Measurements from ENCODE around the gene CPNE1.

CPNE1 gene

DNA sequence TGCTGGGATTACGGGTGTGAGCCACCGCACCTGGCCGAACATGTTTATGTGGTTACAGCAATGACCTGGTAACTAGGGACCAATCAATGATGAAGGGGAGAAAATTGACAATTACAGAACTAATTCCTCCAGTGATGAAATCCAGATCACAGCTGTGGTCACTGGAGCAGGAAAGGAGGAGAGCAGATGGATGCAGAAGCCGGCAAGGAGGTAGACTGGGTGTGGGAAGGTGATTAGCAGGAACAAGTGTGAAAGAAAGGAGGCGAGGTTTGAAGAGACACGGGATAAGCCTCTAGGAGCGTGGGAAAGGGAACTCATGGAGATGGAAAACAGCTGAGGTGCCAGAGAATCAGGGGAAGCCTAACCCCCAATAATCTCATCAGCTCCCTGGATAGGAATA, 66.2 kb downstream of the CPNE1 start:
- peak; percentile 86 for DNase-seq

DNA sequence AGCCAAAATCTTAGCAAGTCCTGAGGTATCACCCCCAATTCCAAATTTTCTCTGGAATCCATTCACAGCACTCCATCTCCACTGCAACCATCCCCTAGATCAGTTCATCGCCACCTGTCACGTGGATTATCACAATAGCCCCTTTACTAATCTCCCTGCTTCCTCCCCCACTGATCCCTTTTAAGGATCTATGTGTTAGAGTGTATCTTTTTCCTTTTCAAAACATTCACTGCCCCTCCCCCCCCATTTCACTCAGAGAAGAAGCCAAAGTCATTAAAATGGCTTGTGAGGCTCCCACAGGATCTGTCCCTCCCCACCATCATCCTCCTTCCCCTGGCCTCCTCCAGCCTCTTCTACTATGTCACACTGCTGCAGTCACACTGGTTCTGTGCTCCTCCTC, 67.5 kb downstream of the CPNE1 start:
- DNase-seq = peak; percentile 96

DNA sequence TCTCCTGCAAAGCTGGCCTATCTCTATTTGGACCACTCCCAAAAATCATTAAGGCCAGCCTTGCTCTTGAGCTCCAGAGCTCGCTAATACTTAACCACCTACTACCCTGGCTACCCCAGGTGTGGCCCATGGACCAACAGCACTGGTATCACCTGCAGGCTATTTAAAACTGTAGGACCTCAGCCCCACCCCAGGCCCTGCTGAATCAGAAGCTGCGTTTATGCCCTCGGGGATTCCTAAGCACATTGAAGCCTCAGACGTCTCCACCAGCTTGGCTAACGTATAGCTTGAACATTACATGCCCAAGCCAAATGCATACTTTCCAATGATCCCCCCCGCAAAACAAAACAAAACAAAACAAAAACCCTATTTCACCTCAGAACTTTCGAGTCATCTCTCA, 68.8 kb downstream of the CPNE1 start:
- no peak for DNase-seq

DNA sequence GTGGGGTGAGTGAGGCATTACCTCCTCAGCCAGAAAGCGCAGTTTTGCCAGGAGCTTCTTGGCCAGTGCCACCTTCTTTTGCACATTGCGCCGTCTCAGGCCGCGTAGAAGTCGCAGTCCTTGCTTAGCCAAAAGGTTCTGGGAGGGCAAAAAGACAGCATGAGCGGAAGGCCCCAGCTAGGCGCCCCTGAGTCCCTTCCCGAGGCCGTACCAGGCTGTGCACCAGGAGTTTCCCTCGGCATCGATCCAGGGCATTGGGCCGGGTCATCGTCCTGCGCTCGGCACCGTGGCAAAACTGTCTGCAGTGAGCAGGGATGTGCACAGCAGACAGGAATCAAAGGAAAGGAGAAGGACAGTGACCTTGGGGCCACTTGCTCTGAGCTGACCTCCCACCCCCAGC, 69.2 kb downstream of the CPNE1 start:
- no peak for DNase-seq

DNA sequence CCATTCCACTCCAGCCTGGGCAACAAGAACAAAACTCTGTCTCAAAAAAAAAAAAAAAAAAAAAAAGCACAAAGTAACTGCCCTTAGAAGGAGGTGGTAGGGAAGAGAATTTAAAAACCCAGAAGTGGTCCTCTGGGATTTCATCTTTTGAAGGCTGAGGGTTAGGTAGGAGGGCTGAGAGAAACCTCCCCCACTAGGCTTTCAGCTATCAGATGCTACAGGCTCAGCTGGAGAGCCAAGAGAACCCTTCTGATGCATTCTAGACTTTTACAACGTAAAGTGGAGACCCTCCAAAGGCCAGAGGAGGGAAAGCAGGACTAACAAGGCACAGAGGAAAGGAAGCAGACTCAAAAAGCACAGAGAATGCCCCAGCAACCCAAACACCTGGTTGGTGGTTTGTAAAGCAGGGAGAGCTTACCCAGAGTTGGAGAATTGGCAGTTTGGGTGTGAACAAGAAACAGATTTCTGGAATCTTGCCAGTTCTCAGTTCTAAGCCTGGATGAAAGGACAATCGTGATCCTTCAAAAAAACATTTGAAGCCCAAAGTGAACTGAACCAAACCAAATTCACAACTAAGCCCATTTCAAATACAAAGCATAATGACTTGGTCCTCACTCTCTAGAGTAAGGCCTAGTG, 72.2 kb downstream of the CPNE1 start:
- peak; percentile 52 for DNase-seq

DNA sequence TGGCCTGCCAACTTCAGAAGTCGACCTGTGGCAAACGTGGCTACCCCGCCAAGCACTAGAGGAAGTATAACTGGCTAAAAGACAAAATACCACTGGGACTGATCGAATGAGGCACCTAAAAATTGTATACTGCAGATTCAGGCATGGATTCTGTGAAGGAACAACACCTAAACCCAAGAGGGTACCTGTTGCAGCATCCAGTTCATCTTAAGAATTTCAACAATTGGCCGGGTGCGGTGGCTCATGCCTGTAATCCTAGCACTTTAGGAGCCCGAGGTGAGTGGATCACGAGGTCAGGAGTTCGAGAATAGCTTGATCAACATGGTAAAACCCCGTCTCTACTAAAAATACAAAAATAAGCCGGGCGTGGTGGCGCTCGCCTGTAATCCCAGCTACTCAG, 76.3 kb downstream of the CPNE1 start:
- no peak for DNase-seq

DNA sequence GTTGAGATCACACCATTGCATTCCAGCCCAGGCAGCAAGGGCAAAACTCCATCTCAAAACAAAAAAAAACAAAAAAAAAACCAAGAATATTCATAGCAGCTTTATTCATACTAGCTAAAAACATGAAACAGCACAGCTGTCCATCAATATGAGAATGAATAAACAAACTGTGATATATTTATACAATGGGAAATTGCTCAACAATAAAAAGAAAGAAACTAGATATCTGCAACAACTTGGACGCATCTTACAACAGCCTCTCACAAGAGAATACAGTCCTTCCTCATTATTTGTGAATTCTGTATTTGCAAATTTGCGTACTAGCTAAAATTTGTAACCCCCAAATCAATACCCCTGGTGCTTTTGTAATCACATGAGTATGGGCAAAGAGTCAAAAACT, 77.3 kb downstream of the CPNE1 start:
- DNase-seq = no peak

DNA sequence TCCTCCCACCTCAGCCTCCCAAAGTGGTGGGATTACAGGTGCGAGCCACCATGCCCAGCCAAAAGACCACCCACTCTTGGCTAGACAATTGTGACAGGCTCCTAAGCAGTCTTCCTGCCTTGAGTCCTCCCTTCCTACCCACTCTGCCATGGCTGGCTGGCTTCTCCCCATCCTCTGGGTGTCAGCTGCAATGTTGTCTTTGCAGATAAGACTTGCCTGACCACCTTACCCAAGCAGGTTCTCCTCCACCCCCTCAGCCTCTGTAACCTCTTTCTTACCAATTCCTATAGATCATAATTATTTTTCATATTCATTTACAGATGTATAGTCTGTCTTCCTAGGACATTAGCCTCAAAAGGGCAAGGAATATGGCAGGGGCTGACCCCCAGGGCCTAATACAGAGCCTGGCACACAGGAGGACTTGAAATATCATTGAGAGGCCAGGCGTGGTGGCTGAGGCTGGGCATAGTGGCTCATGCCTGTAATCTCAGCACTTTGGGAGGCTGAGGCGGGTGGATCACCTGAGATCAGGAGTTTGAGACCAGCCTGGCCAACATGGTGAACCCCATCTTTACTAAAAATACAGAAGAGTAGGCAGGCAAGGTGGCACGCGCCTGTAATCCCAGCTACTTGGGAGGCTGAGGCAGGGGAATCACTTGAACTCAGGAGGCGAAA, 77.8 kb downstream of the CPNE1 start:
- no peak for DNase-seq

DNA sequence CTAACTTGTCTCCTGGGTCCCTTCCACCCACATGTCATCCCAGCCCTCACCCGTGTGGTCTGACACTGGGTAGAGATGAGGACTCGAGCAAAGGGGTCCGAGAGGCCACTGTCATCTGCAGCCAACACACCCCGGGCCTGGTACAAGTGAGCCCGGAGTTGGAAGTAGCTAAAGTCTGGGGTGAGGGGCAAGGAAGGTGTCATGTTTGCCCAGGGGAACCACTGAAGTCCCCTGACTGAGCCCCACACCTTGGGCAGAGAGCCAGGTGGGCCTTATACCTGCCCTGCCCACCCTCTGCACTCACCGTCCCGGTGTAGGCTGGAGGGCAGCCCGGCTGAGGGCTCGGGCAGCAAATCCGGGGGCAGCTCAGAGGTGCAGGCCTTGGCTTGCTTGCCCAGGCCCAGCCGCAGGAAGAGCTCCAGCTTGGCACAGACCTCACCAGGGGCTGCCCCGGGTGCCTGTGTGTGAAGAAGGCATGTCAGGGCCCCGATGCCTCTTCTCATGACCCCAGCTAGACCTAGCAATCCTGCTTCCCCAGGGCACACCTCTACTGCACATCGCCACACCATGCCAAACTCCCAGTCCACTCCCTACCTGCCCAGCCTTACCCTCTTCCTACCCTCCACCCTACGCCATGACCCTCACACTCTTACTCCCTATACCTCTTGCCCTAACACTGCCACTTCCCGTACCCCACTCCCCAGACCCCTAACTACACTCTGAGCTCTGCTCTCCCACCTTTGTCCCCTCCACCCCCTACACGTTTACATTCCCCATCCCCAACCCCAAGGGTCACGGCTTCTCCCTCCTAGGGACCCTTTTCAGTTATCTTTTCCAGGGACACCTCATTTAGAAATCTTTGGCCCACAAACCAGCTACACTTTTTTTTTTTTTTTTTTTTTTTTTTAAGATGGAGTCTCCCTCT, 80.8 kb downstream of the CPNE1 start:
- DNase-seq = no peak

DNA sequence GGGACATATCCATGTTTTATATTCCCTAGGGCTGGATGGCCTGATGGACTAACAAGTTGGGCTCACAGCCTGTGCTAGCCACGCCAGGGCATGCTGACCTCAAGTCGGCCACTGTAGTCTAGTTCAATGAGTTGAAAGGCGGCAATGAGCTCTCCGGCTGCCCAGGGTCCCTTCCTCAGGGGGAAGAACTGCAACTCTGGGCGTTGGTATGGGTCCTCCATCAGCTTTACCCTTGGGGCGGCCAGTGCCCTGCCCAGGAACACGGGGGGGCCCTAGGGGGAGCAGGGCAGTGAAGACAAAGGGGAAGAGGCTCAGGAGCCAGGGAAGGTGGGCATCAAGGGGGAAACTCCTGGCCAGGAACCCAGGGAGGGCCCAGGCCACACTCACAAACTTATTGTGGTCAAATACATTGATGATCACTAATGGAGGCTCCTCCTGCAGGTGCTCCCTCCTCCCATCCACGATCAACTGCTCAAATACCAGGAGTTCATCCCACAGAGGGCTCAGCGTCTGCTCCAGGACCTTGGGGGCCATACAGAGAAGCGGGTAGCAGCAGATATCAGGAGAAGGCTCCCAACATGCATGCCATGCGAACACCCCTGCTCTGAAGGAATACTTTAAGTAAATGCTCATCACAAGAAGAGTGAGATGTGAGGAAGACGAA, 81.8 kb downstream of the CPNE1 start:
- no peak for DNase-seq

DNA sequence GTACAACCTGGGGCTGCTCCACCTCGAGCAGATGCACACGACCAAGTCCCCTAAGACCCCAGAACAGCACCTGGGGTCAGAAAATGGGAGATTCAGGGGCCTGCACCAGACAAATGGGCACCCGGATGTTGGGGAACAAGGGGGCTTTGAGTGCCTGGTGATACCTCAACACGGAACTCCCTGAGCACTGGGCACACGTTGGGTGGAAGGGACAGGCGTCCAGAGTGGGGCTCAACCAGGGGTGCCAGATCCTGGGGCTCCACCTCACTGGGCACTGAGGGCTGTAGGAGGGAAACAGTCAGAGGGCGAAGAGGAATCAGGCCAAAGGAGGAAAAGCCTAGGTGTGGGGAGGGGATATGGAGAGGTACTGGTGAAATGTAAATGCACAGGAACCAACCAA, 82.6 kb downstream of the CPNE1 start:
- DNase-seq = no peak

DNA sequence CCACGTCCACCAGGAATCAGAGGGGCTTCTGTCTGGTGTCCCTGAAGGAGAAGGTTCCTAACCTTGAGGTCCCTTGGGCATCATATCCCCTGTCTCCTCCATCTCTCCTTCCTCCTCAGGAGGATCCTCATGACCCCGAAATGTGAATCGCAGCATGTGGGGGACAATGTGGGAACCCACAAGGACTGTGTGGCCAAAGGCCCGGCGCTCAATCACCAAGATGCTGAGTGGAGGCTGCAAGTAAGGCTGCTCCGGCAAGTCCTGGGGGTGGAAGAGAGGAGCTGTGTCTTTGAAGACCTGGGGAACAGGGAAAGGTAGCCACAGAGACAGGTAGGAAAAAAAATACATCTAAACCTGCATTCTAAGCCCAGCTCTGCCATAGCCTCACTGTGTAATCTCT, 85.5 kb downstream of the CPNE1 start:
- no peak for DNase-seq

DNA sequence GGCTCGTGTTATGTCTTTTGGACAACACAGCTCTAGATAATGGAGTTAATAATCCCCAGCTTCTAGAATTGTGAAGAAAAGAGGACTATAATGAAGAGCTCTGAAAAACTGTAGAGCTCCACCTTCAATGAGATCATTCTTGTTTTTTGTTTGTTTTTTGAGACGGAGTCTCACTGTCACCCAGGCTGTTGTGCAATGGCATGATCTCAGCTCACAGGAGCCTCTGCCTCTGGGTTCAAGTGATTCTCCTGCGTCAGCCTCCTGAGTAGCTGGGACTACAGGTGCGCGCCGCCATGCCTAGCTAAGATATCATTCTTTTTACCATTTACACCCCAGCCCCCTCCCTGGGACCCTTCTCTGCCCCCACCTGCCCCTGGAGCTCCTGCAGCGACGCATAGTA, 86.2 kb downstream of the CPNE1 start:
- DNase-seq = no peak

DNA sequence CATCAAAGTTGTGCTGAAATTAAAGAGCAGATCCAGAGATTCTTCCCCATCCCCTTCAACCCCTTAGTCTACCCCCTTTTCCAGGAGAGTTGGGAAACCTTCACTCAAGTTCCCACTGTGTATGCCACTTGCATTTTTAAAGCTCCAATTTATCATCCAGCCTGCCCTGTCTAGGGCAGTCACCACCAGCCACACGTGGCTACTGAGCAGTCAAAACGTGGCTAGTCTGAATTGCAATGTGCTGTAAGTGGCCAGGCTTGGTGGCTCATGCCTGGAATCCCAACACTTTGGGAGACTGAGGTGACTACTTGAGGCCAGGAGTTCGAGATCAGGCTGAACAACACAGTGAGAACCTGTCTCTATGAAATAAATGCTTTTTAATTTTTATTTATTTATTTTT, 87.9 kb downstream of the CPNE1 start:
- no peak for DNase-seq
